HepG2 (cell line): Measurements from ENCODE around the gene ANKRD53. TPM values are rescaled to one million over a fixed set of nuclear protein-coding genes. Genes with fewer than 3 reads are reported as not detected.

ENCODE experiments used
- MAZ ChIP-seq, 2 experiments: sonication (generic) in 1 of 2; formaldehyde crosslinking in 1 of 2; IDR thresholded peaks; 2 replicates each; pipeline versions ENCODE4 v1.5.0 to v1.6.1; 2012 to 2020; ENCODE audit warnings: low read depth in 2 of 2, mild to moderate bottlenecking in 2 of 2, borderline replicate concordance in 1 of 2, improper control_type of control experiment in 1 of 2, low read length in 1 of 2, missing genetic modification reagents in 1 of 2, moderate library complexity in 1 of 2
- TCF12 ChIP-seq, 2 experiments: fragments of 450-650 bp in 1 of 2; sonication (generic) in 1 of 2; formaldehyde crosslinking in 1 of 2; IDR thresholded peaks; 2 replicates each; pipeline versions ENCODE4 v1.6.1 to v1.8.0; 2017 to 2022; ENCODE audit warnings: antibody characterized with exemption in 1 of 2, mild to moderate bottlenecking in 1 of 2, missing genetic modification reagents in 1 of 2, moderate library complexity in 1 of 2
- ZNF3 ChIP-seq: IDR thresholded peaks from 2 replicates; pipeline ENCODE4 v1.7.0; 2017; ENCODE audit warnings: inconsistent platforms
- ZZZ3 ChIP-seq: sonication (generic); formaldehyde crosslinking; IDR thresholded peaks from 2 replicates; pipeline ENCODE4 v1.4.0; 2020; ENCODE audit warnings: missing genetic modification reagents, mild to moderate bottlenecking, borderline replicate concordance
- polyA plus RNA-seq, 8 experiments: library from polyadenylated mRNA; depleted of rRNA in 3 of 8; stranded (reverse) in 7 of 8; unstranded in 1 of 8; fragments of >200 nt; fragmentation: Illumina TruSeq in 4 of 8; extraction: Trizol in 4 of 8; gene quantifications; 2 replicates each; pipeline versions ENCODE4 v1.2.1 to v1.2.3, GENCODE V29; 2011 to 2016; ENCODE audit warnings: low read depth in 4 of 8, missing spikeins in 1 of 8, mixed read lengths in 1 of 8; ENCODE audit not compliant: insufficient read depth in 1 of 8
- total RNA-seq, 5 experiments: library from RNA; depleted of rRNA; stranded (reverse); fragments of >200 nt; fragmentation: Illumina TruSeq; extraction: Trizol; gene quantifications; 2 replicates each; pipeline ENCODE4 v1.2.3, GENCODE V29; 2016; ENCODE audit warnings: low read depth in 1 of 5
- TF ChIP-seq, protein P1 (sequence below): IDR thresholded peaks from 2 replicates; pipeline ENCODE4 v1.6.1; 2016
- TF ChIP-seq, protein P2 (sequence below): sonication (generic); formaldehyde crosslinking; IDR thresholded peaks from 2 replicates; pipeline ENCODE4 v1.4.0; 2020; ENCODE audit warnings: missing genetic modification reagents, mild to moderate bottlenecking, borderline replicate concordance
- TF ChIP-seq, protein P3 (sequence below): sonication (generic); formaldehyde crosslinking; IDR thresholded peaks from 2 replicates; pipeline ENCODE4 v1.4.0; 2020; ENCODE audit warnings: missing genetic modification reagents, mild to moderate bottlenecking, borderline replicate concordance

The ANKRD53 gene
- total and polyA plus RNA-seq, 2 of the 13 experiments (the other 11 are each of a cell fraction or from before 2014, with no cell fraction given) = 0.15 TPM; not detected in 1

- TF ChIP-seq TCF12 (IDR thresholded peaks at IDR 0.05) = no peak
- no peak for TF ChIP-seq TCF12 (CRISPR knock-in tag; IDR thresholded peaks at IDR 0.05)
- TF ChIP-seq ZNF3 = no peak
- TF ChIP-seq, protein P1, sequence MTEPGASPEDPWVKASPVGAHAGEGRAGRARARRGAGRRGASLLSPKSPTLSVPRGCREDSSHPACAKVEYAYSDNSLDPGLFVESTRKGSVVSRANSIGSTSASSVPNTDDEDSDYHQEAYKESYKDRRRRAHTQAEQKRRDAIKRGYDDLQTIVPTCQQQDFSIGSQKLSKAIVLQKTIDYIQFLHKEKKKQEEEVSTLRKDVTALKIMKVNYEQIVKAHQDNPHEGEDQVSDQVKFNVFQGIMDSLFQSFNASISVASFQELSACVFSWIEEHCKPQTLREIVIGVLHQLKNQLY = no peak
- TF ChIP-seq MAZ (IDR thresholded peaks at IDR 0.05; ENCODE audit: borderline replicate concordance, low read depth, low read length) = peak; percentile 95; the same call in 1 of the 2 replicates
- no peak; the same call in 1 of the 2 replicates for TF ChIP-seq MAZ (CRISPR knock-in tag; IDR thresholded peaks at IDR 0.05; ENCODE audit: low read depth)
- TF ChIP-seq, protein P2, sequence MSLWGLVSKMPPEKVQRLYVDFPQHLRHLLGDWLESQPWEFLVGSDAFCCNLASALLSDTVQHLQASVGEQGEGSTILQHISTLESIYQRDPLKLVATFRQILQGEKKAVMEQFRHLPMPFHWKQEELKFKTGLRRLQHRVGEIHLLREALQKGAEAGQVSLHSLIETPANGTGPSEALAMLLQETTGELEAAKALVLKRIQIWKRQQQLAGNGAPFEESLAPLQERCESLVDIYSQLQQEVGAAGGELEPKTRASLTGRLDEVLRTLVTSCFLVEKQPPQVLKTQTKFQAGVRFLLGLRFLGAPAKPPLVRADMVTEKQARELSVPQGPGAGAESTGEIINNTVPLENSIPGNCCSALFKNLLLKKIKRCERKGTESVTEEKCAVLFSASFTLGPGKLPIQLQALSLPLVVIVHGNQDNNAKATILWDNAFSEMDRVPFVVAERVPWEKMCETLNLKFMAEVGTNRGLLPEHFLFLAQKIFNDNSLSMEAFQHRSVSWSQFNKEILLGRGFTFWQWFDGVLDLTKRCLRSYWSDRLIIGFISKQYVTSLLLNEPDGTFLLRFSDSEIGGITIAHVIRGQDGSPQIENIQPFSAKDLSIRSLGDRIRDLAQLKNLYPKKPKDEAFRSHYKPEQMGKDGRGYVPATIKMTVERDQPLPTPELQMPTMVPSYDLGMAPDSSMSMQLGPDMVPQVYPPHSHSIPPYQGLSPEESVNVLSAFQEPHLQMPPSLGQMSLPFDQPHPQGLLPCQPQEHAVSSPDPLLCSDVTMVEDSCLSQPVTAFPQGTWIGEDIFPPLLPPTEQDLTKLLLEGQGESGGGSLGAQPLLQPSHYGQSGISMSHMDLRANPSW (CRISPR knock-in tag) = no peak
- TF ChIP-seq, protein P3, sequence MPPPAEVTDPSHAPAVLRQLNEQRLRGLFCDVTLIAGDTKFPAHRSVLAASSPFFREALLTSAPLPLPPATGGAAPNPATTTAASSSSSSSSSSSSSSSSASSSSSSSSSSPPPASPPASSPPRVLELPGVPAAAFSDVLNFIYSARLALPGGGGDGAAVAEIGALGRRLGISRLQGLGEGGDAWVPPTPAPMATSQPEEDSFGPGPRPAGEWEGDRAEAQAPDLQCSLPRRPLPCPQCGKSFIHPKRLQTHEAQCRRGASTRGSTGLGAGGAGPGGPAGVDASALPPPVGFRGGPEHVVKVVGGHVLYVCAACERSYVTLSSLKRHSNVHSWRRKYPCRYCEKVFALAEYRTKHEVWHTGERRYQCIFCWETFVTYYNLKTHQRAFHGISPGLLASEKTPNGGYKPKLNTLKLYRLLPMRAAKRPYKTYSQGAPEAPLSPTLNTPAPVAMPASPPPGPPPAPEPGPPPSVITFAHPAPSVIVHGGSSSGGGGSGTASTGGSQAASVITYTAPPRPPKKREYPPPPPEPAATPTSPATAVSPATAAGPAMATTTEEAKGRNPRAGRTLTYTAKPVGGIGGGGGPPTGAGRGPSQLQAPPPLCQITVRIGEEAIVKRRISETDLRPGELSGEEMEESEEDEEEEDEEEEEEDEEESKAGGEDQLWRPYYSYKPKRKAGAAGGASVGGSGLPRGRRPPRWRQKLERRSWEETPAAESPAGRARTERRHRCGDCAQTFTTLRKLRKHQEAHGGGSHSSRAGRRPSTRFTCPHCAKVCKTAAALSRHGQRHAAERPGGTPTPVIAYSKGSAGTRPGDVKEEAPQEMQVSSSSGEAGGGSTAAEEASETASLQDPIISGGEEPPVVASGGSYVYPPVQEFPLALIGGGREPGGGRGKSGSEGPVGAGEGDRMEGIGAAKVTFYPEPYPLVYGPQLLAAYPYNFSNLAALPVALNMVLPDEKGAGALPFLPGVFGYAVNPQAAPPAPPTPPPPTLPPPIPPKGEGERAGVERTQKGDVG = no peak
- no peak for TF ChIP-seq ZZZ3 (CRISPR knock-in tag)
- TF ChIP-seq, all 625 proteins: peak for 11
These were observed 42.8 kb upstream of the ANKRD53 start, which contains the start of gene ATP6V1B1 (continued) for GRCh38 chr2:70935468-70936164.
